ENCODE data around the gene NECTIN2.
"Not testable (repeated sequence)": the region's sequence is repeated elsewhere in the genome, so short reads cannot be mapped to it uniquely, and the experiment has no call there.

Gene NECTIN2

DNA sequence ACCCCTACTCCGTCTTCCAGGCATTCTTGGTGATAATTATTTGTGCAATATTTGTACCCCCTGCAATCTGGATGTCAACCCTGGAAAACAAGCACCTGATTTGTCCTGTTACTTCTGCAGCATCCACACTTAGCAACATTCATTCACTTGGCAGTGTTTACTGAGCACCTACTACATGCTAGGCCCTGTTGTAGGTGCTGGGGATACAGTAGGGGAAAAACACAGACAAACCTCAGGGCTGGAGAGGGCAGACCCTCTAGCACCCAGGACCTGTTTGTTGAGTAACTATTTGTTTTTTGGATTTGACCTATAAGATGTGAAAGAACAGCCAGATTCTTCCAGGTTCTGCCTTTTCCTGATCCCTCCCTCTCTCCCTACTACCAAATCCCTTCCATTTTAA is 9.5 kb downstream of the NECTIN2 start:
- no peak for DNase-seq

DNA sequence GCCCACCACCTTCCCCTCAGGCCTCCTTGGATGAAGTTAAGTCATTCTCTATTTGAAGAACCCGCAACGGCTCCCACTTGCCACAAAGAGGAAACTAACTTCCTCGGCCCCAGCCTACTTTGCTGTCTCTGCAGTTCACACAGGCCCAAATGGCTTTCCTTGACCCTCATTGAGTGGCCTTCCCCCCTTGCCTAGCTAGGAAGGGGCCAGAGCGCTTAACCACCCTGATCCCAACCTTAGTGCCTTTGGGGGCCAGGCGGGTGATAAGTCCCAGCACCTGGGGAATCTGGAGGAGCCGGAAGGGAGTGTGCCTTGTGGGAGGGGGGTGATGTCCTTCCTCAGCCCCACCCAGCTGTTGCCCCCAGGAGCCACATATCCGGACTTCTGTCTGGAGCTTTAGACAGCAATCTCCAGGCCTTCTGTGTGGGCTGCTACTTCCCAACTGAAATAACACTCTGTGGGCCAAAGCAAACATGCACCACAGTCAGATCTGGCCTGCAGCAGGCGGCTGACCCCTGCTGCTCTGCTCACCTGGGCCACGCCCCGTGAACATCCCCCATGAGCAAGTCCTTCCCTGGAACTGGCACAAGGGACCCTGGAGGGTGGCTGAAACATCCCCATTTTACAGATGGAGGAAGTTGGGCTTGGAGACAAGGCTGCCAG is 10.5 kb downstream of the NECTIN2 start:
- no peak for DNase-seq

DNA sequence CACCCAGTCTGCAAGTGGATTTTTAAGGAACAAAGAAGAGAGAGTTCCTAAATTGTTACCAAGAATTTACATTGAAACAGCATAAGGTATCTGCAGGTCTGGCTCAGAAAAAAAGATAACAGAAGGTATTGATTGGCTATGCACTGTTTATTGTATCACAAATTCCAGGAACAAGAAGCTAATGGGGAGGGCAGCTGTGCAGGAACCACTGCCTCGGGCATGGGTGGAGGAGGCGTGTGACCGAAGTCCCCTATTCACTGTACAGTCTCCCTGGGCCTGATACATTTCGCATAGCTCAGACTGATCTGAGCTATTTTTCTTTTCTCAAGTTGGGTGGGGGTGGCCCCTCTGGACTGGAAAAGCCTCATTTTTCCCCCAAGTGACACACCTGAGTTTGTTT is 11.7 kb downstream of the NECTIN2 start:
- no peak for DNase-seq

DNA sequence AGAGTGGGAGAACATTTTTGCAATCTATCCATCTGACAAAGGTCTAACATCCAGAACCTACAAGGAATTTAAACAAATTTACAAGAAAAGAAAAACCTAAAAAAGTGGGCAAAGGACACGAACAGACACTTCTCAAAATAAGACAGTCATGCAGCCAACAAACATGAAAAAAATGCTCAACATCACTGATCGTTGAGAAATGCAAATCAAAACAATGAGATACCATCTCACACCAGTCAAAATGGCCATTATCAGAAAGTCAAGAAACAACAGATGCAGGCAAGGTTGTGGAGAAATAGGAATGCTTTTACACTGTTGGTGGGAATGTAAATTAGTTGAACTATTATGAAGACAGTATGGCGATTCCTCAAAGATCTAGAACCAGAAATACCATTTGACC is 15.5 kb downstream of the NECTIN2 start:
- not testable (repeated sequence) for DNase-seq

DNA sequence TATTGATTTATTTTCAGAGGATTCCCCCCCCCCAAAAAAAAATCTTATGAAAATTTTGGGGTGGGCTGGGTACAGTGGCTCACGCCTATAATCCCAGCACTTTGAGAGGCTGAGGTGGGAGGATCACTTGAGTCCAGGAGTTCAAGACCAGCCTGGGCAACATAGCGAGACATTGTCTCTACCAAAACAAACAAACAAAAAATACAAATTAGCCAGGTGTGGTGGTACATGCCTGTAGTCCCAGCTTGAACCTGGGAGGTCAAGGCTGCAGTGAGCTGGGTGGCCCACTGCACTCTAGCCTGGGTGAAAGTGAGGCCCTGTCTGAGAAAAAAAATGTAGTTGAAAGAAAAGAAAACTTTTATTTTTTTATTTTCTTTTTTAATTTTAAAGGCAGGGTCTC is 17.9 kb downstream of the NECTIN2 start:
- DNase-seq, result no peak

DNA sequence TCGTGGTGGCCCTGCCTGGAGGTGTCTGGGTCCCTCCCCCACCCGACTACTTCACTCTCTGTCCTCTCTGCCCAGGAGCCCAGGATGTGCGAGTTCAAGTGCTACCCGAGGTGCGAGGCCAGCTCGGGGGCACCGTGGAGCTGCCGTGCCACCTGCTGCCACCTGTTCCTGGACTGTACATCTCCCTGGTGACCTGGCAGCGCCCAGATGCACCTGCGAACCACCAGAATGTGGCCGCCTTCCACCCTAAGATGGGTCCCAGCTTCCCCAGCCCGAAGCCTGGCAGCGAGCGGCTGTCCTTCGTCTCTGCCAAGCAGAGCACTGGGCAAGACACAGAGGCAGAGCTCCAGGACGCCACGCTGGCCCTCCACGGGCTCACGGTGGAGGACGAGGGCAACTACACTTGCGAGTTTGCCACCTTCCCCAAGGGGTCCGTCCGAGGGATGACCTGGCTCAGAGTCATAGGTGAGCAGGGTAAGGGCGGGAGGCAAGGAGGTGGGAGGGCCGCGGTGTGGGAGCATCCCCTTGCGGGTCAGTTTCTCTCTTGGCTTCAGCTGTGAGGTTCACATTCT is 19.2 kb downstream of the NECTIN2 start:
- DNase-seq, result no peak

GRCh38 chr19:44866664-44867063 is 20.6 kb downstream of the NECTIN2 start:
- no peak for DNase-seq

GRCh38 chr19:44867578-44867977 is 21.5 kb downstream of the NECTIN2 start:
- DNase-seq, result no peak

- DNase-seq, result no peak
Observed at GRCh38 chr19:44869733-44870470, 23.8 kb downstream of the NECTIN2 start.

DNA sequence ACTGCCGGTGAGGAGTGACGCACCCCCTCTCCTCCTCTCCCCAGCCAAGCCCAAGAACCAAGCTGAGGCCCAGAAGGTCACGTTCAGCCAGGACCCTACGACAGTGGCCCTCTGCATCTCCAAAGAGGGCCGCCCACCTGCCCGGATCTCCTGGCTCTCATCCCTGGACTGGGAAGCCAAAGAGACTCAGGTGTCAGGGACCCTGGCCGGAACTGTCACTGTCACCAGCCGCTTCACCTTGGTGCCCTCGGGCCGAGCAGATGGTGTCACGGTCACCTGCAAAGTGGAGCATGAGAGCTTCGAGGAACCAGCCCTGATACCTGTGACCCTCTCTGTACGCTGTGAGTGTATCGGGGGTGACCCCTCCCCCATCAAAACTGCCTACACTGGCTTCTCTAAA is 25.7 kb downstream of the NECTIN2 start:
- no peak for DNase-seq

GRCh38 chr19:44872661-44873060 is 26.6 kb downstream of the NECTIN2 start:
- DNase-seq, result no peak

DNA sequence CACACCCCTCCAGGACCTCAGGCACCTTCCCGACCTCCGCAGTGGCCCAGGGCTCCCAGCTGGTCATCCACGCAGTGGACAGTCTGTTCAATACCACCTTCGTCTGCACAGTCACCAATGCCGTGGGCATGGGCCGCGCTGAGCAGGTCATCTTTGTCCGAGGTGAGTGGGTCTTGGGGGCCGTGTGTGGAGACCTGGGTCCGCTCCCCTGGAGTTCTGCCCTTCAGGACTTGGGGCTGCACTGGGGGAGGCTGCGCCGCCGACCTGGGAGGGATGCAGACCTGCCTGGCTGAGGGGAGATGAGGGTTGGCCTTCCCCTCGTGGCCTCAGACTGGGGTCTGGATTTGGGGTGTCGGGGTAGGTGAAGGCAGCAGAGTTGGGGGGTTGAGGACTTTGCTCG is 28.2 kb downstream of the NECTIN2 start:
- DNase-seq, result no peak

- no peak for DNase-seq
Observed at GRCh38 chr19:44875666-44876451, 29.8 kb downstream of the NECTIN2 start.

DNA sequence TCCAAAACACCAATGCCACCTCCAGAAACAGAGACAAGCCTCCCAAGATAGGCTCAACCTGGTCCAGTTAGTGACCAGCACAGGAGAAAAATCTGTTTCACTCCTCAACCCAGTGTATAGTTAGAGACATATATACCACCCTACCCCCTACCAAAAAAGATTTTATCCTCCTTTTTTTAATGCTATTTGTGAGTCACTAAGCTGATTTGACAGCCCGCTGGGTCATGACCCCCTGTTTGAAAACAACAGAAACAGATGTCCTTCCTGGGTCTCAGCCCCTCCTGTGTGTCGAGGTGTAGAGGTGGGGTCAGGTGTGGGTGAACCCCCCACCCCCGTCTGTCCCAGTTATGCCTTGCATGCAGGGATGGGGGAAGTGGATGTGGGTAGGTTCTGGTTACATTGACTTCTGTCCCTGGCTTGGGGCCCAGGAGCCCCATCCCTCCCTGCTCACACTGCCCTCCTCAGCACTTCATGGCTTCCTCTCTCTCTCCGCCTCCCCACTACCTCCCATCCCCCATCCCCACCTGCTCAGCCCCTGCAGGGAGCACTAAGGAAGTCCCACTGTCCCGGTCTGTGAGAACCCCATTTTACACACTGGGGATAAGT is 30.9 kb downstream of the NECTIN2 start:
- DNase-seq, result no peak

- DNase-seq, result no peak
Observed at GRCh38 chr19:44878120-44878865, 32.2 kb downstream of the NECTIN2 start.

DNA sequence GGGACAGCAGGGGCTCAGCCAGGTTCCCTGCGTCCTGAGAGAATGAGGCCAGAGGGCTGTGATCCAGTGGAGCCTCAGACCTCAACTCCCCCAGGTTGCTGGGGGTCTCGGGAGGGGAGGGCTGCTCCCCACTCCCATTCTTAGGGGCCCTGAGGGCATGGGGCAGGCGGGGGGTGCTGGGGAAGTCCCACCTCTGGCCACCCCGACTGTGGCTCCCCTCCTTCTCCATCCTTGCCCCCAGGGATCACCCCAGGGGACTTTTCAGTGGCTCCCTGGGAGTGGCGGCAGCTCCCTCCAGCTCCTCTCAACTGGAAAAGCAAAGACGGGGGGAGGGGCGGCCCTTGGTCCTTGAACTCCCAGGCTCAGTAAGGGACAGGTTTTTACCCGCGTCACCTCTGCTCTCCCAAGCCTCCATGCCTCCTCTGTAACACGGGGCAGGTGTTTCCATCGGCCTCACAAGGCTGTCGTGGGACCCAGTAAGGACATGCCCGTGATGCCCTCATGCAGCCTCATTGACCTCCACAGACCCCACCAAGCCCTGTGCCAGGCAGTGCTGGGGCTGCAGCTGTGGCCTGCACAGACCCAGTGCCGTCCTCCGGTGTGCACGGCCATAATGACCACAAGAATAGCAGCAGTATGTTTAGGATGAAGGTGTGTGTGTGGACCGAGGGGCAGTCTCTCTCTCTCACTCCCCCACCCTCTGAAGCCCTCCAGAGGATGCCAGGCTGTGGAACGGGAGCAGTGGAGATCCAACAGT is 33.4 kb downstream of the NECTIN2 start:
- DNase-seq, result no peak

DNA sequence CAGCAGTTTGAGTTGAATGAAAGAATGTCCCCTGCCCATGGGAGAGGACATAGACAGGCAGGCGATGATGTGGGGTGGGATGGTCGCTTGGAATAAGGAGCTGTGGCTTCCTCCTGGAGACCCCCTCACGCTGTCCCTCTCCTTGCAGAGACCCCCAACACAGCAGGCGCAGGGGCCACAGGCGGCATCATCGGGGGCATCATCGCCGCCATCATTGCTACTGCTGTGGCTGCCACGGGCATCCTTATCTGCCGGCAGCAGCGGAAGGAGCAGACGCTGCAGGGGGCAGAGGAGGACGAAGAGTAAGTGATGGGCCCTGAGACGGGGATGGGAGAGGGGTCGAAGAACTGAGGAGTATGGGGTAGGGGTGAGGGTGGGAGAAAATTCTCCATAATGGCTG is 36.0 kb downstream of the NECTIN2 start:
- DNase-seq, result no peak

DNA sequence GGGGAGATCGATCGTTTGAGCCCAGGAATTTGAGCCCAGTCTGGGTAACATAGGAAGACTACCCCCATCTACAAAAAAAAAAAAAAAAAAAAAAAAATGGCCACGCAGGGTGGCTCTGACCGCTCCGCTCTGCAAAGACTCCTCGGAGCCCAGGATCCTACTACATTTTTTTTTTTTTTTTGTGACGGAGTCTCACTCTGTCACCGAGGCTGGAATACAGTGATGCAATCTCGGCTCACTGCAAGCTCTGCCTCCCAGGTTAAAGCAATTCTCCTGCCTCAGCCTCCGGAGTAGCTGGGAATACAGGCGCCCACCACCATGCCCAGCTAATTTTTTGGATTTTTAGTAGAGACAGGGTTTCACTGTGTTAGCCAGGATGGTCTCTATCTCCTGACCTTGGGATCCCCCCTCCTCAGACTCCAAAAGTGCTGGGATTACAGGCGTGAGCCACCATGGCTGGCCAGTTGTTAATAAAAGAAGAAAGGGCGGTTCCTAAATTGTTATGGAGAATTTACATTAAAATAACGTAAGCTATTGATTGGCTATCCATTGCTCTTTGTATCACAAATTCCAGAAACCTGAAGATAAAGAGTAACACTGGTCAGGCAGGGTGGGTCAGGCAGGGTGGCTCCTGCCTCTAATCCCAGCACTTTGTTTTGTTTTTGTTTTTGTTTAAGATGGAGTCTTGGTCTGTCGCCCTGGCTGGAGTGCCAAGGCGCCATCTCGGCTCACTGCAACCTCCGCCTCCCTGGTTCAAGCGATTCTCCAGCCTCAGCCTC is 36.7 kb downstream of the NECTIN2 start:
- not testable (repeated sequence) for DNase-seq

GRCh38 chr19:44883922-44884321 is 37.8 kb downstream of the NECTIN2 start:
- no peak for DNase-seq

- no peak for DNase-seq
Observed at GRCh38 chr19:44884566-44884965, 38.5 kb downstream of the NECTIN2 start.

- no peak for DNase-seq
Observed at GRCh38 chr19:44886141-44886540, 40.0 kb downstream of the NECTIN2 start.
